Amniotic stem cell (primary cell): ENCODE results near the gene IQCB1.
"Not testable (repeated sequence)": the region's sequence is repeated elsewhere in the genome, so short reads cannot be mapped to it uniquely, and the experiment has no call there.

Experiments used
- DNase-seq: peaks from one replicate; lab custom pipeline; 2025; lab: John Stamatoyannopoulos, UW

The IQCB1 gene, protein sequence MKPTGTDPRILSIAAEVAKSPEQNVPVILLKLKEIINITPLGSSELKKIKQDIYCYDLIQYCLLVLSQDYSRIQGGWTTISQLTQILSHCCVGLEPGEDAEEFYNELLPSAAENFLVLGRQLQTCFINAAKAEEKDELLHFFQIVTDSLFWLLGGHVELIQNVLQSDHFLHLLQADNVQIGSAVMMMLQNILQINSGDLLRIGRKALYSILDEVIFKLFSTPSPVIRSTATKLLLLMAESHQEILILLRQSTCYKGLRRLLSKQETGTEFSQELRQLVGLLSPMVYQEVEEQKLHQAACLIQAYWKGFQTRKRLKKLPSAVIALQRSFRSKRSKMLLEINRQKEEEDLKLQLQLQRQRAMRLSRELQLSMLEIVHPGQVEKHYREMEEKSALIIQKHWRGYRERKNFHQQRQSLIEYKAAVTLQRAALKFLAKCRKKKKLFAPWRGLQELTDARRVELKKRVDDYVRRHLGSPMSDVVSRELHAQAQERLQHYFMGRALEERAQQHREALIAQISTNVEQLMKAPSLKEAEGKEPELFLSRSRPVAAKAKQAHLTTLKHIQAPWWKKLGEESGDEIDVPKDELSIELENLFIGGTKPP

DNA sequence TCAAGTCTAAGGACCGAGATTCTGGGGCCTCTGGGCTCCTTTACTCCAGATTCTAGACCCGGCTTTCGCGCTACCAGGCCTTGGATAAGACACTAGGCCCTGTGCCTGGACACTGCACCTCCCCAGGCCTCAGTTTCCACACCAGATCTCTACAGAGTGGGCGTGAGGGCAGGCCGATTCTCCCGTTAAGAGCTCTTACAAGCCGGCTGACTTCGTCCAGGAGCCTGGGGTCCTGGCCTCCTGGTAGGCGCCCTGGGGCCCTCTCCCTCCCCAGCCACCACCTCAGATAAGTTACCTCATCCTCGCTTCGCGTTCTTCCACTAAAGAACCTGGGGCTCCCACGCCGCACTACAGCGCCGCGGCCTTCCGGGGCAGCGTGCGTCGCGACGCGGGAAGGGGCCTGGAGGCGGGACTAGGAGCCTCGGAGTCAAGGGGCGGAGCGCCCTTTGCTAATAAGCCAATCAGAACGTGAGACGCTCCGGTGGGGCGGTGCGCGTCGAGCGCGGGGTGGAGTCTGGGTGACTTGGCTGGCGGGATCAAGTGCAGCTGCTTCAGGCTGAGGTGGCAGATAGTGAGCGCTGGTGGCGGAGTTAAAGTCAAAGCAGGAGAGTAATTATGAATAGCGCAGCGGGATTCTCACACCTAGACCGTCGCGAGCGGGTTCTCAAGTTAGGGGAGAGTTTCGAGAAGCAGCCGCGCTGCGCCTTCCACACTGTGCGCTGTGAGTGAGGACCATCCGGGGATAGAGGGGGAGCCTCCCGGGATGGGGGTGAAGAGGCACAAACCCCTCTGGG, at the start of gene IQCB1, which contains the start of gene EAF2:
IQCB1 (minus strand) TSS at position 390 of the 794 bp plus-strand sequence. CDS start 6,100 bp downstream, outside the sequence.
EAF2 (plus strand) TSS at position 539 of the 794 bp plus-strand sequence; CDS start at position 616, 77 bp downstream.
- DNase-seq = peak; percentile 91

- no peak for DNase-seq
These were observed 48.6 kb upstream of the IQCB1 start for GRCh38 chr3:121883507-121883906.

- no peak for DNase-seq
These were observed 43.6 kb upstream of the IQCB1 start for GRCh38 chr3:121878411-121878810.

- DNase-seq = no peak
These were observed 36.6 kb upstream of the IQCB1 start for GRCh38 chr3:121871430-121871829.

DNA sequence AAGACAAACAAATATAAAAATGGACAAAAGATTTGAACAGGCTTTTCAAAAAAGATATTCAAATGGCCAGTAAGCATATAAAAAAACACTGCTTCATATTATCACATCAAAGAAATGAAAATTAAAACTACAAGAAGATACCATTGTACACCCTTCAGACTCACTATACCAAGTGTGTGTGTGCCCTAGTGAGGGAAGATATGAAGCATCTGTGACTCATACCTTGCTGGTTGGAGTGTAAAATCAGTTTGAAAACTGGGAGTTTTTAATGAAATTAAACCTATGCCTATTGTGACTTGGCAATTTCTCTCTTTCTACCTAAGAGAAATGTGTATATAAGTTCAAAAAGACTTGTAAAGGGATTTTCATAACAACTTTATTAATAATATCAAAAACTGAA, 35.9 kb upstream of the IQCB1 start:
- no peak for DNase-seq

- DNase-seq = no peak
These were observed 34.9 kb upstream of the IQCB1 start for GRCh38 chr3:121869736-121870135.

DNA sequence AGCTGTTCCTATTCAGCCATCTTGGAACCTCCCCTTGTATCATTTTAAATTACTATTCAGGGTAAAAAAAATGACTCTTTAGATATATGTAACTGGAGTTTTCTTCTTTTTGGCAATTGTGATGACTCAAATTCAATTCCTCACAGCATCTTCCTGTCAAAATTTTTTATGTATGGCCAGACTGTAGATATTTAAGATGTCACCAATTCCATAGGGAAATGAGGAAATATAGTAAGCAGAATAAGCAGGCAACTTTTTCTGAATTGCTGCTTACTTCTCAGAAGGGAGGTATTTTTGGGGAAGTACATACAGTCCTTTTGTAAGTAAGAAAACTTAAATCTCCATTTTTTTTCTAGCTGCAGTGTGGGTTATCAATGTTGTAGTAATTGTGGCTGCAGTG, 28.9 kb upstream of the IQCB1 start:
- no peak for DNase-seq

DNA sequence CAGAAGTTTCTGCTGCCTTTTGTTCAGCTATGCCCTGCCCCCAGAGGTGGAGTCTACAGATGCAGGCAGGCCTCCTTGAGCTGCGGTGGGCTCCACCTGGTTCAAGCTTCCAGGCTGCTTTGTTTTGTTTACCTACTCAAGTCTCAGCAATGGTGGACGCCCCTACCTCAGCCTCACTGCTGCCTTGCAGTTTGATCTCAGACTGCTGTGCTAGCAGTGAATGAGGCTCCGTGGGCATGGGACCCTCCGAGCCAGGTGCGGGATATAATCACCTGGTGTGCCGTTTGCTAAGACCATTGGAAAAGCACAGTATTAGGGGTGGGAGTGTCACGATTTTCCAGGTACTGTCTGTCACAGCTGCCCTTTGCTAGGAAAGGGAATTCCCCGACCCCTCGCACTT, 28.4 kb upstream of the IQCB1 start:
- not testable (repeated sequence) for DNase-seq

GRCh38 chr3:121857778-121858177, 22.9 kb upstream of the IQCB1 start:
- DNase-seq = not testable (repeated sequence)

DNA sequence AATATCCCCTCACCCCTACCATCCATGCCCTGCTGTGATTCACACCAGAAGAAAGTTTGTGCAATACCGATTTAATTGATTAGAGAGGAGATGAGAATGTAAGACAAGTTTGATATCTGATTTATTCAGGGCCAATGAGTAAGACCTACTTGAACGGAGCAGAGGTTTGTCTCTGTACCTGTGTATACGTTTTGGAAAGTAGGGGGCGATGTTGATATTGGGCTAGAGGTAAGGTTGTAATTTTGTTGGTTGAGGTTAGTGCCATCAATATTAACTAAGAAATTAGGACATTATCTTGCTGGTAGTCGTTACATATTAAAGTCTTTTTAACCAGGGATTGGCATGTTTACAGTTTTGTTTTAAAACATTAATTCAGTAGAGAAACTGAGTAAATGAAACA, 20.7 kb upstream of the IQCB1 start:
- DNase-seq = no peak

DNA sequence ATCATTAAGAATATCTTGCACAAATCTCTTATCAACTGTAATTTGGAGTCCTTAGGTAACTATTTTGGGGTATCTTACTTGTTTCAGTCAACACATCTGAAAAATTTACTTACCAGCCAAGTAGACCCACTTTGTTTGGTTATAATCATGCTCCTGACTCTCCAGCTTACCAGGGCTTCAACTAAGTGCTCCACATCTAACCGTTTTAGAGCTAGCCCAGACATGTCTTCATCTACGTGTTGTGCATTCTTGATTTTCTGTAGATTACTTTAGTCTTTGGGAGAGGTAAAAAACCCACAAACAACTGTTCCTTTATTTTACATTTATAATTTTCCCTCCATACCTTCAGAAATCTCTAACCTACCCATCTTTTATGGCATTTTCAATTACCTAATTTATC, 17.4 kb upstream of the IQCB1 start:
- no peak for DNase-seq

DNA sequence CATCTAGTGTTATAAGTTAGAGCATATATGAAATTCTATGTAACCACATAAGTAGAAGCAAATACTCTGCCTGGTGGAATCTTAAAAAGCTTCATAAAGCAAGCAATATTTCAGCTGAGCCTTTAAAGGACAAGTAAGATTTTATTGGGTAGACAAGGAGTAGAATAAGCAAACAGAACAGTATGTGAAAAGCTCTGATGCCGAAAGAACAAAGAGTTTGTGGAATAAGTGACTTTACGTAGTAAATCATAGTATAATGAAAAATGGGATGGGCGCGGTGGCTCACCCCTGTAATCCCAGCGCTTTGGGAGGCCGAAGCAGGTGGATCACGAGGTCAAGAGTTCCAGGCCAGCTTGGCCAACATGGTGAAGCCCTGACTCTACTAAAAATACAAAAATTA, 10.0 kb upstream of the IQCB1 start:
- no peak for DNase-seq

DNA sequence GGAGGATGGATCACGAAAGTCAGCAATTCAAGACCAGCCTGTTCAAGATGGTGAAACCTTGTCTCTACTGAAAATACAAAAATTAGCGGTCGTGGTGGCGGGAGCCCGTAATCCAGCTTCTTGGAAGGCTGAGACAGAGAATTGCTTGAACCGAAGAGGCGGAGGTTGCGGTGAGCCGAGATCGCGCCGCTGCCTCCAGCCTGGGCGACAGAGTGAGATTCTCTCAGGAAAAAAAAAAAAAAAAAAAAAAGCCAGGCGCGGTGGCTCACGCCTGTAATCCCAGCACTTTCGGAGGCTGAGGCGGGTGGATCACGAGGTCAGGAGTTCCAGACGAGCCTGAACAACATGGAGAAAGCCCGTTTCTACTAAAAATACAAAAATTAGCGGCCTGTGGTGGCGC, 5.1 kb upstream of the IQCB1 start:
- no peak for DNase-seq

DNA sequence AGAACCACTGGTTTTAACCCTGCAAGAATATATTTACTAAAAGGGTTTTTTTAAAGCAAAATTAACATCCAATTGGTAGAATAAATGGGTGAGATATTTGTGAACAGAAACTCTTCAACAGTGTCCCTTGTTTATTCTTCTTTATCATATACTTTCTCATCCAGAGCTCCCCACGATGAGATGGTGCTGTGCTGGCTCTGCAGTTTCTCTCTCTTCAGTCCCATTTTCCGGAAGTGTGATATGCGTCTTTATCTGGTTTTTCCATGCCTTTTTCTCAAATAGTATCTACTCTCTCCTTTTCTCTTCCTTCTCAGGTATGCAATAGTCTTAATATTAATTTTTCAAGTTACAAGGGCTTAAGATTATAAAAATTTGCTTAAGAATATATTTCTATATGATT, 1.6 kb upstream of the IQCB1 start:
- no peak for DNase-seq

GRCh38 chr3:121836064-121836463, 1.2 kb upstream of the IQCB1 start:
- DNase-seq = no peak

GRCh38 chr3:121835465-121835801, 573 bp upstream of the IQCB1 start:
- DNase-seq = no peak

- DNase-seq = no peak
These were observed 646 bp downstream of the IQCB1 start for GRCh38 chr3:121834157-121834670.

DNA sequence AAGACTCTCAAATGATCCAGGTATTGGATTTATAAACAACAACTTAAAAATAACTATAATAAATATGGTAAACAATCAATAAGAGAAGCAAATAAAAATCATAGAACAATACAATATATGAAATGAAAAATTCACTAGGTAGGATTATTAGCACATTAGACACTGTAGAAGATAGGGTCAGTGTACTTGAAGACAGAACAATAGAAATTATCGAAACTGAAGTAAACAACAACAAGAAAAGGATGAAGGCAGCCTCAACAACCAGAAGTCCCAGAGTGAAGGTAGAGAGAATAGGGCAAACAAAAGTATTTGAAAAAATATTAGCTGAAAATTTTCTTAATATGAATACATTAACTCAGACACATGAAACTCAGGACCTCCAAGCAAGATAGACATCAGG, 11.9 kb downstream of the IQCB1 start:
- no peak for DNase-seq

- no peak for DNase-seq
These were observed 13.2 kb downstream of the IQCB1 start for GRCh38 chr3:121821421-121822199.

- no peak for DNase-seq
These were observed 15.6 kb downstream of the IQCB1 start for GRCh38 chr3:121819236-121819635.

GRCh38 chr3:121818578-121818977, 16.3 kb downstream of the IQCB1 start:
- DNase-seq = no peak

GRCh38 chr3:121817753-121818152, 17.1 kb downstream of the IQCB1 start:
- no peak for DNase-seq
